ENCODE results near the gene MTFP1. TPM values are rescaled to one million over a fixed set of nuclear protein-coding genes. Genes with fewer than 3 reads are reported as not detected.

MTFP1 gene, protein sequence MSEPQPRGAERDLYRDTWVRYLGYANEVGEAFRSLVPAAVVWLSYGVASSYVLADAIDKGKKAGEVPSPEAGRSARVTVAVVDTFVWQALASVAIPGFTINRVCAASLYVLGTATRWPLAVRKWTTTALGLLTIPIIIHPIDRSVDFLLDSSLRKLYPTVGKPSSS
- 15.5 and 75.1 TPM in 2 replicates for total RNA-seq

DNA sequence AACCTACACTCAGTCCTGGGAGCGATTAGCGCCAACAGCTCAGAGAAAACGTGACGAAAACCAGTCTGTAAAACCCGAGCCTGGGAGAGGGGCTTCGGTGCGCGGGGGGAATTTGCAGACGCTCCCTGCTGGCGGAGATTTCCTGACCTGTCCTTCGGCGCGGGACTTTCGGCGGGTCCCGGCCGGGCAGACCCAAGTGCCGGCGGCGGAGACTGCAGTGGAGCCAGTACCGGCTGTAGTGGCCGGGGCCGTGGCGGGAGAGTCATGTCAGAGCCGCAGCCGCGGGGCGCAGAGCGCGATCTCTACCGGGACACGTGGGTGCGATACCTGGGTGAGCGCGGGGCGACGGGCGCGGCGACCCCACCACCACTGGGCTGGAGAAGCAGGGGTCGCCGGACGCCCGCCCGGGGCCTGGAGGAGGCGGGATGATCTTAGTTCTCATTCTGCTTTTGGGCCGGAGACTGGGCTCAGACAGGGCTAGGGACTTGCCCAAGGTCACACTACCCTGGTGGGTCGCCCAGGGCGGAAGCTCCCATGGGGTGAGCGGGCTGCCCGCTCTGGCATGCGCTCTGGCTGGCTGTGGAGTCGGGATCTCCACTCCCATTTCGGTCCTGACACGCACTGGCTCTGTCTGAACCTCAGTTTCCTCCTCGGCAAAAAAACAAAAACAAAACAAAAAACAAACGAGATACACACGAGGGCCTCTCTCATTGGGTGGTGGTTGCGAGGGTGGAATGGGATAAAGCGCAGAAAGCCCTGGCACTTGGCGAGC lies at the start of gene MTFP1:
MTFP1 (plus strand) TSS at position 153 of the 772 bp plus-strand sequence; CDS start at position 265, 112 bp downstream.

DNA sequence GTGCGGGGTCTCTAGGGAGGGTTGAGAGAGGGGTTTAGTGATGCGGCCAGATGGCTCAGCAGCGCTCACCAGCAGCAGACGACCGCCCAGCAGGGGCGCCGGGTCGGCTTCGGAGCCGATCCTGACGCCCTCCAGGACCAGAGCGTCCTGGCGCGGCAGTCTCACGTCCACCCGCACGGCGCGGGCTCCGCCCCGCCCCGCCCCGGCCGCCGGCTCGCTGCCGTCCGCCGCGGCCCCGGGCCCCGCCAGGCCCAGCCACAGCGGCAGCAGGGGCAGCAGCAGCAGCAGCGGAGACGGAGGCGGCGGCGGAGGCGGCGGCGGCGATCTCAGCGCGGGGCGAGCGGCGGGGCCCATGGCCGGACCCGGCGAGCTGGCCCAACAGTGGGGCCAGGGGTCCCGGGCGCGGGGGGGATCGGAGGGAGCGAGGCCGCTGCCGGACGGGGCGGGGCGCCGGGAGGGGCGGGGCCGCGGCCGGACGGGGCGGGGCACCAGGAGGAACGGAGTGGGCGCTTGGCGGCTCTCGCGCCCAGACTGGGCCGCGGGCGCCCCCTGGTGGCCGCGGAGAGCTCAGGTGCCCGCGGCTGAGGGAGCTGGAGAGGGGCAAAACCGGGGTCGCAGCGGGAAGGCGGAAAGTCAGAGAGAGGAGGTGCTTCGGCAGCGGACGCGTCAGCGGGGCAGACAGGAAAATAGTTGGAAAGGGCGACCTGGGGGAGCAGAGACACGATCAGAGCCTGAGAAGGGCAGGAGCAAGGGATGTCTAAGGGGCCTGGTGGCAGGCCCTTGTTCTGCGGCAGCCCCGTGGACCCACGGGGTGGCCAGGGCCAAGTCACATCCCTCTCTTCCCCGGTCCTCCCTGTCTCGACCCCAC lies 38.4 kb upstream of the MTFP1 start, which contains the start of gene RNF215:
RNF215 (minus strand) TSS at position 452 of the 868 bp plus-strand sequence; CDS start at position 354, 98 bp downstream.

DNA sequence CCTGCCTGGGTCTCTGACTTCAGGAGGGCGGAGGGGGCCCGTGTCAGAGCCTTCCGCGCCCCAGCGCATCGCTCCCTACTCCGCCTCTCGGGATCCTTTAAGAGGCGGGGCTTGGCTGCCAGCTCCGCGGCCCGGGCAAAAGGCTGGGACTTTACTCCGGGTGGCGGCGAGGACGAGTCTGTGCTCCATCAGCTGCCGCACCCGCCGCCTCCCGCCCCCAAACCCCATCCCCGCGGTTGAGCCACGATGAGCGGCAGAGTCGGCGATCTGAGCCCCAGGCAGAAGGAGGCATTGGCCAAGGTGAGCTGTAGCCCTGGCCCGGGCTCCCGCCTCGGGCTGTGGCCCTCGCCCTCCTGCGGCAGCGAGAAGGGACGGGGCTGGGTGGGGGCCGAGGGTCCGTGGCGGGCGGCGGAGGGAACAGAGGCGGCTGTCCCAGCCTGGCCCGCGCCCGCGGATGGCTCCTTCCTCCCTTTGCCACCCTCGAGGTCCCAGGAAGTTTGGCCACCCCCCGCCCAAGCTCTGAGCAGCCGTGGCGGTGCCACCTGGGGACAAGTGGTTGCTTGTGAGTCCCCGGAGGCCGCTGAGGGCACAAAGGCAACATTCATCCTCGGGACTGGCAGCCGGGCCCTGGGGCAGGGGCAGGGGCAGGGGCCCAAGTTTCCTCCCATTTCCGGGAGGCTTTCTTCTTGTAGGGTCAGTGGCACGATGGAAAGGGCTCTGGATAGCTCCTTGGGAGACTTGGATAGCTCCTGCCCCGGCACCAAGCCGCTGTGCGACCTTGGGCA lies 28.5 kb upstream of the MTFP1 start, which contains the start of gene SEC14L2:
SEC14L2 (plus strand) TSS at position 148 of the 785 bp plus-strand sequence; CDS start at position 247, 99 bp downstream.

DNA sequence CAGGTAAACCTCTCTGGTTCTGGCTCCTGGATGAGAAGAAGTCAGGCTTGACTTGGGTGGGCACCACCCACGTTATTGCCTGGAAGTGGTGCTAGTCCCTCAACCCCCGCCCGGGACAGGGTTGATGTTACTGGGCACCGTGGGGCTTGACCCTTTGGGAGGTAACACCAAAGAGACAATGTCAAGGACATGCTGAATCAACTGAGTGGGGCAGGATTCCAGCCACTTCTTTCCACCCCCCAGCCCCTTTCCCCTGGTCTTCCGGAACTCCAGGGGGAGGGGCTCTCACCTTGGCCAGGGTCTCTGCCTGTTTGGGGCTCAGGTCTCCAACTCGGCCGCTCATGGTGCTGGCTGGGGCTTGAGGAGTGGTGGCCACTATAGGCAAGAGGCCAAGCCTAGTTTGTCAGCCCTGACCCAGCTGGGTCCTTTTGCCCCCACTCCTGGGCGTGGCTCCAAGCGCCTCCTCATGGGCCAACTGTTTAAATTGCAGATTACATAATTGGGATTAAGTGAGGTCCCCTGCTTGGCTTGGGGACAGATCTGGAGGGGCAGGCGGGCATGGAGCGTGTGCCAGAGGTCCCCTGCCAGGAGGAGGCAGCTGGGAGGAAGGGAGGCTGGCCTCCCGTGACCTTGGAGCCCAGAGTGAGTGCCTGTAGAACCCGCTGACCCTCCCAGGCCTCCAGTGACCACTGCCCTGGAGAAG lies 46.2 kb downstream of the MTFP1 start, which contains the start of gene SEC14L3:
SEC14L3 (minus strand) TSS at position 402 of the 703 bp plus-strand sequence; CDS start at position 343, 59 bp downstream.

Other genes with a start within 250 kb of the MTFP1 start
- gene LIF, start 179.0 kb upstream of the MTFP1 start, total RNA-seq: 42.5 and 60.8 TPM in 2 replicates
- gene OSM, start 158.9 kb upstream of the MTFP1 start, total RNA-seq: not detected in 2 replicates
- 7.3 and 13.3 TPM in 2 replicates for gene CASTOR1, start 136.3 kb upstream of the MTFP1 start, total RNA-seq
- 15.8 and 16.6 TPM in 2 replicates for gene TBC1D10A, start 98.8 kb upstream of the MTFP1 start, total RNA-seq
- gene SF3A1, start 68.9 kb upstream of the MTFP1 start, total RNA-seq: 49.6 and 50.7 TPM in 2 replicates
- 4.6 and 7.0 TPM in 2 replicates for gene CCDC157, start 68.8 kb upstream of the MTFP1 start, total RNA-seq
- 17.3 and 25.2 TPM in 2 replicates for gene RNF215, start 38.4 kb upstream of the MTFP1 start, total RNA-seq
- 28.3 and 30.3 TPM in 2 replicates for gene SEC14L2, start 28.8 kb upstream of the MTFP1 start, total RNA-seq
- not detected in 2 replicates for gene SEC14L3, start 46.2 kb downstream of the MTFP1 start, total RNA-seq
- not detected in 2 replicates for gene SEC14L4, start 79.9 kb downstream of the MTFP1 start, total RNA-seq
- gene SEC14L6, start 121.0 kb downstream of the MTFP1 start, total RNA-seq: 4.7 and 8.1 TPM in 2 replicates
- 5.7 and 22.3 TPM in 2 replicates for gene GAL3ST1, start 148.9 kb downstream of the MTFP1 start, total RNA-seq
- 55.5 and 80.2 TPM in 2 replicates for gene PES1, start 166.1 kb downstream of the MTFP1 start, total RNA-seq
- 9.1 and 80.5 TPM in 2 replicates for gene TCN2, start 181.4 kb downstream of the MTFP1 start, total RNA-seq
- 12.2 and 14.8 TPM in 2 replicates for gene SLC35E4, start 210.0 kb downstream of the MTFP1 start, total RNA-seq
- 5.9 and 9.0 TPM in 2 replicates for gene DUSP18, start 242.1 kb downstream of the MTFP1 start, total RNA-seq